AG09309 (cell line): ENCODE results near the gene PIGM.

Experiments used
- DNase-seq: peaks from one replicate; pipeline ENCODE4 v3.0.0-alpha.2; 2010; ENCODE audit warnings: low read depth
- H3K4me3 ChIP-seq: 2 replicates; pipeline ENCODE4 v1.5.1; 2011; ENCODE audit warnings: mild to moderate bottlenecking, low read depth, low read length, moderate library complexity; ENCODE audit not compliant: control insufficient read depth
- CTCF ChIP-seq: IDR thresholded peaks from 2 replicates; pipeline ENCODE4 v1.5.1; 2011; ENCODE audit warnings: mild to moderate bottlenecking, low read depth, low read length, inconsistent platforms; ENCODE audit not compliant: insufficient read depth, control insufficient read depth; ENCODE audit errors: missing control alignments

PIGM gene

DNA sequence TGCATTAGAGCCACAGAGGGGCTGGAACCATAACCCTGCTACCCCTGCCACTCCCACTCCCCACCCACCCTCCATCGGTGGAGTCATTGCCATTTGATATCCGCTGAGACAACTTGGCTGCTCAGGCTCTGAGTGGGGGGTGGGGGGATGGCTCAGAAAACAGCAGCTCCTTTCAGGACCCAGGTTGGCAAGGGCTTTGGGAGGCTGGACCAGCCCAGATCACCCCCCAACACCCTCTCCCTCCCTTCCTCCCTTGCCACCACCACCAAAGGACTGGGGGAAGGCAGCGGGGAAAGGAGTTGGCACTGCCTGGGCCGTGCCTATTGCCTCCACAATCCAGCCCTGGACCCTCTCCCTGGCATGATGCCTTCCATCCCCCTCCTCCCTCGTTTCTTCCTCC lies 36.4 kb upstream of the PIGM start:
- DNase-seq: no peak
- no peak overlapping the region for H3K4me3 ChIP-seq
- TF ChIP-seq CTCF: no peak

DNA sequence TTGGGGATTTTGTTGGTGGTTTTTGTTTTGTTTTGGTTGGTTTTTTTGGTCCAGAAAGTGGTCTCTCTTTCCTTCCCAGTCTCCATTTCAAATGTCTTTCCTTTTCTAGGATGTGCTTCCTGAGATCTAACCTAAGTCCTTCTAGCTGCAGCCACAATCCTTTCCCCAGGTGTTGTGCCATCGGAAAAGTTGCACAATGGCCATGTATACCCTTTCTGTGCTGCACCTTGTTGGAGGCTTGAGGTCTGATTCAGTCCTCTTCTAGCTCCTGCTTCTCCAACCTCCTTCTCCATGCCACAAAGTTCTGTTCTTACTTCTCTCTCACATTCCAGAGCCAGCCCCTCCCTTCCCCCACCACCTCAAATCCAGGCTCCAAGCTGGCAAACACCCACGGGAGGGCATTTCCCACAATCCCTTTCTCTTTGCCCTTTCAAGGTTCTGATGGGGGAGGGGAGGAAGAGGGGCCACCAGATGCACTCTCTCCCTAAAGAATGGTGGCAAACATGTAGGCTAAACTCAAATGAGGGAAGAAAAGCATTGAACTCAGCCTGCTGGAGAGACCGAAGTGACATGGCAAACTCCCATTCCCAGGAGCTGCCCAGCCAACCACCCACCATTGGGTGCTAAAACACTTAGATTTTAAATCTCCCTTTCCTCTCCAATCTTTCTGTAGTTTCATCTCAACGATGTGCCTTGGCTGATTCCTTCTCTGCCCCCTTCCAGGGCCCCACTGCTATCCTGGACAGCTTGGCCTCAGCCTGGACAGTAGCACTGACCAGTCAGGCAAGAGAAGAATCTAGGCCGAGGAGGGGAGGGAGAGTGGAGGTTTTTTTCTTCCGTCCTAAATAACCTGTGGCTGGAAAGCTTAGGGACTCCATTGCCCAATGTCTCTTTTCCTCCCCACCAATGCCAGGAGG lies 35.3 kb upstream of the PIGM start:
- no peak for DNase-seq
- H3K4me3 ChIP-seq: no peak overlapping the region
- TF ChIP-seq CTCF: no peak

DNA sequence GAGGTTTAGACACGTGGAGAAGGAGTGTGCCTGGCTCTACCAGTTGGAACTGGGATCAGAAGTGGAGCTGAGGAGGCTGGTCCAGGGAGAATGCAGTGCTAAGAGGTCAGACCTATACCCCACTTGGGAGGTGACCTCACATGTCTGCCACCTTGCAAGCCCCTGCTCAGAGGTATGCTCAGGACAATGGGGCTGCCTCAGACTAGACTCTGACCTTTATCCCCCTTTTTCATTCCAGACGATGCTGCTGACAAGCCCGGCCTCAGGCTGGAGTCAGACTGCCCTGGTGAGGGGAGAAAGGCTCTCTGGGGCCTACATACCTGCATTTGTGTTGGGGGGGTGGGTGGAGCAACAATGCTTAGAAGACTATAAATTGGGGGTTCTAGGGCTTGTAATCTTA lies 33.0 kb upstream of the PIGM start:
- DNase-seq: no peak
- TF ChIP-seq CTCF: no peak
- no peak overlapping the region for H3K4me3 ChIP-seq

DNA sequence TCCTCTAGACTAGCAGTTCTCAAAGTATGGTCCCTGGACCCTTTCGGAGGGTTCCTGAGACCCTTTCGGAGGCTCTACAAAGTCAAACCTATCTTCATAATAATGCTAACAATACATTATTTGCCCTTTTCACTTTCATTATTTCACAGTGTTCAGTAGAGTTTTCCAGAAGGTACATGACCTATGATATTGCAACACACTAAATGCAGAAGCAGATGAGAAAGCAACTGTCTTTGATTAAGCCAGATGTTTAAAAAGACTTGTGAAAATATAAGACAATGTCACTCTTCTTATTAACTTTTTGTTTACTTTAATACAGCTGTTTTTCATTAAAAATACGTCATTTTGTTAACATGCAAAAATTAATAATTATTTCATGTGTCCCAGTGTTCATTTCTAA lies 32.4 kb upstream of the PIGM start:
- no peak overlapping the region for H3K4me3 ChIP-seq
- no peak for TF ChIP-seq CTCF
- DNase-seq: no peak

- no peak for TF ChIP-seq CTCF
- no peak for DNase-seq
- no peak overlapping the region for H3K4me3 ChIP-seq
Observed at GRCh38 chr1:160063176-160063575, 31.4 kb upstream of the PIGM start.

DNA sequence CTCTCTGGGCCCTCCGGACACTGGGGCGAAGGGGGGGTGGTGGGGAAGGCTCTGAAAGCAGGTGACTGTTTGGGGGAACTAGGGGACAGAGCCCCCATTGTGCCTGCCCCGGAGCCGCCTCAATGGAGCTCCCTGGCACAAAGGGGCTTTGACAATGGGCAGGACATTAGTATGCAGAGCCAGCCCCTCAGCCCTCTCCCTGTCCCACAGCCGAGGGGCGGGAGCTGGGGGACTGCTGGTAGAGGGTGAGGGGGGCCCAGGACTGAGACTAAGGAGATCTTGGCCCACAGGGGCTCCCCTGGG lies 30.4 kb upstream of the PIGM start:
- no peak for TF ChIP-seq CTCF
- H3K4me3 ChIP-seq: no peak overlapping the region
- DNase-seq: no peak
